GM19438 (cell line): ENCODE data around the gene ZNF436.

Experiments
- ATAC-seq: cut with Tn5 transposase; IDR thresholded peaks from one replicate; pipeline ENCODE4 v1.9.1; 2021; ENCODE audit warnings: low read depth; ENCODE audit not compliant: unreplicated experiment

ZNF436 gene

DNA sequence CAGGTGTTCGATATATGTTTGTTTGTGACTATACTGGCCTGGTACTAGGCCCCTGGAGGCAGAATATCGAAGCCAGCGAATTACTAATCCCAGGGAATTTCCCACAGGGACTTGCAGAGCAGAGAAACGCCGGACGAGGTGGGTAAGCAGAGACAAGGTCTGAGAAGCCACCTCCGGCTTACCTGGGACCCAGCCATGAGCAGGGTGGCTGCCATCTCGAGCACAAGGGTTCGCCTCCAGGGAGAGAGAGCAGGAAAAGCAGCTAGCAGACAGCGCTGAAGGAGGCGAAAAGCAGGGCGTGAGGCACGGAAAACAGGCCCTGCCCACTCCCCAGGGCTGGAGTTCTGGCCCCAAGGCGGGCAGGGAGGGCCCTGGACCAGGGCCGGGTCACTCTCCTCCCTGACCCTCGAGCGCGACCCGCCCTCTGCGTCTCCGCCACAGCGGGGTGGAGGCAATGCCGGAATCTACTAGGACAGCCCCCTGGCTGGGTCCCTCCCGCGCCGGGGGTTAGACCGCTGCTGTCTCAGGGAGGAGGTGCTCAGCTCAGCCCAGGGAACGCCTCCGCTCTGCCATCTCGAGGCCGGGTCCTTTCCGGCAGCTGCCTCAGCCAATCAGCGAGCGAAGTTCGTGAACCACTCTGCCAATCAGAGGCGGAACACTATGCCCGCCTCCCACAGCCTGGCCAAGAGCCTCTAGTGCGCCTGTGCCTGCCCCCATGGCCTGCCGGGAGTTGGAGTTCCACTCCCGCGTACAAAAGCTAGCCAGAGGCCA is 1.7 kb downstream of the ZNF436 start:
- peak; percentile 92 for ATAC-seq

DNA sequence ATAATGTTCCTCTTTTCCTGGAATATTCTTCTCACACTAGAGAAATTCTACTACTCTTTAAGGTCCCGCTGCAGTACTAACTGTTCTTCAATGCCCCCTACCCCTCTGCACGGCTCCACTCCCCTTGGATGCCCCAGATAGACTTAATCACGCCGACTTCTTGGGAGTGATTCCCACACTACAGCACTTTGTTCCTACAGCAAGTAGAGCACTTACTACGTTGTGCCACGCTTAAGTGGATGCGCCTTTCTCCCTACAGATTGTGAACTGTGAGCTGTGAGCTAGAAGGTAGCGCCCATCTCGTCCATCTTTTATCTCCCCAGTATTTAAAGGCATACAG is 2.2 kb downstream of the ZNF436 start:
- ATAC-seq: no peak

DNA sequence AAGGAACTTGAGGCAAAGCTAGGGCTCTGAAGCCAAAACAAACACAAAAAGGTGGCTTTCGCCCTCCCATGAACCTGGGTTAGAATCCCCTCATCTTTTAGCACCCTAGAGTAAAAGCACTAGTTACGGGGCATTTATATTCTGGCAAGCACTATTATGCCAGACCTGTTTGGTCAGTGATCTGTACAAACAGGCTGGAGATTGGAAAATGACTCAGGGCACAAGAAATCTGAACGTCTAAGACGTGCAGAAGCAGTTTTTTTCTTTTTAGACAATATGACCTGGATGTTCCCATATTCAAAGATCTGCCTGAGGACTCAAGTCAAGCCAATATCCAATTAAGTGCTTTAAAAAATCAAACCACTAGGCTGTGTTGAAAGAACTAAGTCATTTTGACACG is 3.0 kb downstream of the ZNF436 start:
- ATAC-seq: no peak

DNA sequence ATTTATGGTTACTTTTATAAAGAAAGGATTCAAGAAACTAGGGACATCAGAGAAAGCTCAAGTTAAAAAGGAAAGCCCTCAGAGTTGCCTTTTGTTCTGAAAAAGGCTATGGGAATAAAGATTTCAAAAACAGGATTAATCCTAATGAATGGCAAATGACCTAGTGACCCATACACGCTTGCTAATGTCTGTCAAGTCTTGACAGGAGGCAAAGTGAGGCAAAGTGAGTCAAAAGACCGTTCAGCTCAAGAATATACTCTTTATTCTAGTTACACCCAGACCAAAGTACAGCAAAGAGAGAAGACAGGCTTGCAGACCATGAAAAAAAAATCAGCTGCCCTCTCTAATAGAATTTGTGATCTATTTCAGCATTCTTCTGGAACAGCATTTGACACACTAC is 3.5 kb downstream of the ZNF436 start:
- no peak for ATAC-seq

DNA sequence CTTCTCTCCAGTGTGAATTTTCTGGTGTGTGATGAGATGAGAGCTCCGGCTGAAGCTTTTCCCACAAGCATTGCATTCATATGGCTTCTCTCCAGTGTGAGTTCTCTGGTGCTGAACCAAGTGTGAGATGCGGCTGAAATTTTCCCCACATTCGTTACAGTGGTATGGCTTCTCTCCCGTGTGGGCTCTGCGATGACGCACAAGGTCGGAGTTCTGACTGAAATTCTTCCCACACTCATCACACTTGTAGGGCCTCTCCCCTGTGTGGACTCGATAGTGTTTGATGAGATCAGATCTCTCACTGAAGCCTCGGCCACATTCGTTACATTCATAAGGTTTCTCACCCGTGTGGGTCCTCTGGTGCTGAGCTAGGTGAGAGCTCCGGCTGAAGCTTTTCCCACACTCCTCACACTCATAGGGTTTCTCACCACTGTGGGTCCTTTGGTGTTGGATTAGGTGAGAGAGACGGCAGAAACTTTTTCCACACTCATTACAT is 7.4 kb downstream of the ZNF436 start:
- ATAC-seq: no peak

DNA sequence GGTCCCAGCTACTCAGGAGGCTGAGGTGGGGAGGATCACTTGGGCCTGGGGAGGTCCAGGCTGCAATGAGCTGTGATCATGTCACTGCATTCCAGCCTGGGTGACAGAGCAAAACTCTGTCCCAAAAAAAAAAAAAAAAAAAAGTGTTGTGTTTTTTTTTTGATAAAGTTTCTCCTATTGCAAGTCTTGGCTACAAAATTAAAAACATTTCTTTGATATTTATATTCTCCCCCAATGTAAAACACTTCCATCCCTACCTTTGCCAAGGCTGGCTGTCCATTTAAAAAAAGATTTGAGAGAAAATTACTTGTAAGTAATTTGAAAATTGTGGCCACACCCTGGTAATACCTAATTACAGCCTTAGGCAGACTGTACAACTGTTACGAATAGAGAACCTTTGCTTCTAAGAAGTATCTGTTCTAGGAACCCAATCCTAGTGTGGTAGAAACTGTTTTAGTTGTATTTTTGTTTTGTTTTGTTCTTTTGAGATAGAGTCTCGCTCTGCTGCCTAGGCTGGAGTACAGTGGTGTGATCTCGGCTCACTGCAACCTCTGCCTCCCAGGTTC is 11.2 kb downstream of the ZNF436 start:
- no peak for ATAC-seq

DNA sequence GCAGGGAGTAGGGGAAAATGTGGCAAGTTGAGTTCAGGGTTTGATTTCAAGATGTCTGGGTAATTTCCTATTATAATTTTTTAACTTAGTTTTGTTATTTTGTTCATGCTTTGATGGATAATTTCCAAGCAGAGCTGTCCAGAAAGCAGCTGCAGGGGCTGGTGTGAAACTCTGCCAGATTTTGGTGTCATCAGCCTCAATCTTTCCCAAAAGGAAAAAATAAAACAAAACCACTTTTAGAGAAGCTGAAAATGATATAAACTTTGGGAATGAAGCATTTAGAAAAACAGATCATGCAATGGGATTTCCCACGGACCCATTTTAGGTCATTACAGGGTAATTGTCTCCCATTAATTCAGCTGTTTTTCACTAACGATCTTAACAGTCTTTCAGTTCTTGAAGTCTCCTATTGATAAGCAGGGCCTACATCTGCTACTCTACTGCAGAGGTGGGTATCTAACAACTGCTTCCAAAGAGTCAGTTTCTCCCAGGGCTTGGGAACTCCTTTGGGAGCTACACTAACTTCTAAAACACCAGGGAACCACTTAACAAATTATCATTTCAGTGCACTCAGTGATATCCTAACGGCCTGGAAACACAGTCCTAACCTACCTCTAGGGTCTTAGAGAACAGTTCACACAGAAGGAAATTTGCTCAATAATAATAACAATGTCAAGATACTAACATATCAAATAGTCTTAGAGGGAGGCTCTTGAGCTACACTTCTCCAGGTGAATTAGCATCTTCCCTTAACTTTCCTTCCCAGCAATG is 12.3 kb downstream of the ZNF436 start:
- no peak for ATAC-seq

DNA sequence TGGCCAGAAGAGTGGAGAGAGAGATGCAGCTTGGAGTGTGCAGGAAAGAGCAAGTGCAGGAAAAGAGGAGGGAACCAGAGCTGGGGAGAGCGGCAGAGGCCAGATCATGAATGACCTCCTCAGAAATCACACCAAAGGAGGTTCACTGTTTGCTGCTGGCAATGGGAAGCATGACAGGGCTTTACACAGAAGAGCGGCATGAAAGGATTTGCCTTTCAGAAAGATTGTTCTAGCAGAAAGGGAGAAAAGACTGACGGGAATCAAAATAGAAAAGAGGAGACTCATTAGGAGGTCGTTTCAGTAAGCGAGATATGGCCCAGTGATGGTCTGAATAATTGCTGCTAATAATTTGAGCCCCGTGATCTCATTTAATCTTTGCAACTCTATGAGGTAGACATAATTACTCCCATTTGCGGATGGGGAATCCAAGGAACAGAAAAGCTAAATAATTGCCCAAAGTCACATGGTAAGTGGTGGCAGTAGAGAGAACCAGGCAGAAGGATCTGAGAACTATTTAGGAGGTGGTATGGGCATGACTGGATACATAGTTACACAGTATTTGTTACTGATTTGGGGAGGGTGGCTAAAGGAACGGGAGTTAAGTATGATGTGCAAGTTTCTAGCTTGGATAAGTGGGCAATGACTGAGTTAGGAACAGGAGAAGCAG is 13.0 kb downstream of the ZNF436 start:
- no peak for ATAC-seq

DNA sequence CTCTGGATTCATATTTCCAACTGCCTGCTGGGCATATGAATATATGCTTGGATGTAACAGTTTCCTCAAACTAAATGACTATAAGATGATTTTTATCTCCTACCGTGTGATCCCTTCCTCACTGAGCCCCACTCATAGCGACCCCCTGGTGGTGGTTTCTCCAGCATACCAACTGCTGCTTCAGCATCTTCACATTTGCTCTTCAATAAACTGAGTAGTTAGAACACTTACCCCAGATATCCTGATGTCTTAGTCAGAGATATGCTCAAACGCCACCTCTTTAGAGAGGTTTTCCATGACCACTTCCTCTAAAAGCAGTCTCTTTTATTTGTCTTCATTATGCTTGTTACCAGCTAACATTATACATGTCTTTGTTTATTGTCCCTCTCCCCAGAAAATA is 15.4 kb downstream of the ZNF436 start:
- no peak for ATAC-seq

DNA sequence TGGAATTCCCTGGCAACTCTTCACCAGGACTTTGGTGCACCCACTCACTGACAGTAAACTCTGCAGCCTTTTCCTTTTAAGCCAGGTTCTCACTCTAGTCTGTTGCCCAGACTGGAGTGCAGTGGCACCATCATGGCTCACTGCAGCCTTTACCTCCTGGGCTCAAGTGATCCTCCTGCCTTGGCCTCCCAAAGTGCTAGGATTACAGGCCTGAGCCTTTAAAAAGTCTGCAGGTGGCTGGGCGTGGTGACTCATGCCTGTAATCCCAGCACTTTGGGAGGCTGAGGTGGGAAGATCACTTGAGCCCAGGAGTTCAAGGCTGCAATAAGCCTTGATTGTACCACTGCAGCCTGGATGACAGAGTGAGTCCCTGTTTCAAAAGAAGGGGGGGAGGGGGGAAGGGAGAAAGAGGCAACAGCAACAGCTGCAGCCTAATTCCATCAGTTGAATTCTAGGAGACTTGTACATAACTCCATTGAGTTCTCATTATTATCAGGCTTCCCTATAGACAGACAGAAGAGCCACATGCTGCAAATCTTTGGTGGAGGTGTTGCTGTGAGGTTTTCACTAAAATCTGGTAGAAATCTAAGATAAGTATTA is 17.4 kb downstream of the ZNF436 start:
- no peak for ATAC-seq

DNA sequence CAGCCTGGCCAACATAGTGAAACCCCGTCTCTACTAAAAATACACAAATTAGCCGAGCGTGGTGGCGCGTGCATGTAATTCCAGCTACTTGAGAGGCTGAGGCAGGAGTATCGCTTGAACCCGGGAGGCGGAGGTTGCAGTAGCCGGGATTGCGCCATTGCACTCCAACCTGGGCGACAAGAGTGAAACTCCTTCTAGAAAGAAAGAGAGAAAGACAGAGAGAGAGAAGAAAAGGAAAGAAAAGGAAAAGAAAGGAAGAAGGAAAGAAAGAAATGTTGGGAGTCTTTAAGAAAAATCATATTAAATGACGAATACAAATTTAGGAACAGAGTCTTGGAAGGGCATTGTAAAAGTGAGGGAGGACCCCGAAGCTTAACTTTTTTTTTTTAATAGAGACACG is 23.7 kb downstream of the ZNF436 start:
- ATAC-seq: no peak

DNA sequence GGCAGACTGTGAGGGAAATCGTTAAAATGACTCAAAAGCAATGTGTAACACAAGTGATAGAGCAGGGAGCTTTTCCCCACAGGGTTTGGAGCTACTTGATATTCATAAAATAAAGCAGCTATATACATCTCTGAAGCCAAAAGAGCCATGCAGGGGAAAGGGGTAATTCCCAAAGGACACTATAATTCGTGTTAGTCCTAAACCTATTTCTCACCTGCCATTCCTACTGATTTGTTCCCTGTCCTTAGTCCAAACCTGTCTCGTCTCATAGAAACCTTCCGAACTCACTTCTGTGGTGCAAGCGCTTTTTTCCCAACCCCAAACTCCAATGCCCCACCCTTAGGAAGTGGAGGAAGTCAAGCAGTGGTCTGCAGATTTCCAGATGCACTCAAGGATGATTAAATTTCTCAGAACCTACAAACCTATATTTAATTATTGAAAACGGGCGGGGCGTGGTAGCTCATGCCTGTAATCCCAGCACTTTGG is 24.6 kb downstream of the ZNF436 start:
- no peak for ATAC-seq

DNA sequence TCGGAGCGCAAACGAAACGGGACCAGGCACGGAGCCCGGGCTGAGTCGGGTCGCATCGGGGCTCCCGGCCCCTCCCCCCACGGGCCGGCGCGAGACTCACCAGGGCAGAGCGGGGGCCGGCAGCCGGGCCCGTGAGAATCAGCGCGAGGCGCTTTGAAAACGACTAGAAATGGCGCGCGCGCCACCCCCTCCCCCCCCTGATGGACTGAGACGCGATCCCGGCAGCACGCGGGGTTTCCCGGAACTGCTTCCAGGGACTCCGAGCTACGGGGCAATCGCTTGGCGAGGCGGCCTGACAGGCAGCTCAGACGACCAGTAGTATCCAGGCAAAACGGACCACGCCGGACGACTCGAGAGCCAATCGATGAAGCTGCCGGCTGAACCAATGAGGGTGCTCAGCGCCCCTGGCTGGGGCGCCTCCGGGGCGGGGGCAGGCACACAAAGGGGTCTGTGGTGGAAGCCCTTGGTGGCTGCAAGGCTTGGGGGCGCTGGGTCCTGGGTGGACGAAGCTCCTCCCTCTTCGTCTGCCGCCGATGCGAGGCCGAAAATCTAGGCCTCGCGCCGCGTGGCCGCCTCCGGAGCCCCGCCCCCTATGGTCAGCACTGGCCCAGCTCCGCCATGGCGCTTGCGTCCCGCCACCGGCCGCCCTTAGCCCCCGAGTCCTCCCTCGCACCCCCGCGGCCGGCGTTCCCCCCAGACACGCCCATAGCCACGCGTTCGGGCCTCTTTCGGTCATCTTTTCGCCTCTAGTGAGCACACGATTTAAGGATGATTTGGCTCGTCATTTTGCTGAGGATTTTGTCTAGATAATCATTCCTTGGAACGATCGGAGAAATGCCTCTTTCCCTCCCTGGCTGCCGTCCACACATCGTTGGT is 25.3 kb downstream of the ZNF436 start, which contains the start of gene HNRNPR:
HNRNPR (minus strand) TSS at position 174 of the 876 bp plus-strand sequence. CDS start 3,276 bp downstream, outside the sequence.
- ATAC-seq: peak; percentile 94

DNA sequence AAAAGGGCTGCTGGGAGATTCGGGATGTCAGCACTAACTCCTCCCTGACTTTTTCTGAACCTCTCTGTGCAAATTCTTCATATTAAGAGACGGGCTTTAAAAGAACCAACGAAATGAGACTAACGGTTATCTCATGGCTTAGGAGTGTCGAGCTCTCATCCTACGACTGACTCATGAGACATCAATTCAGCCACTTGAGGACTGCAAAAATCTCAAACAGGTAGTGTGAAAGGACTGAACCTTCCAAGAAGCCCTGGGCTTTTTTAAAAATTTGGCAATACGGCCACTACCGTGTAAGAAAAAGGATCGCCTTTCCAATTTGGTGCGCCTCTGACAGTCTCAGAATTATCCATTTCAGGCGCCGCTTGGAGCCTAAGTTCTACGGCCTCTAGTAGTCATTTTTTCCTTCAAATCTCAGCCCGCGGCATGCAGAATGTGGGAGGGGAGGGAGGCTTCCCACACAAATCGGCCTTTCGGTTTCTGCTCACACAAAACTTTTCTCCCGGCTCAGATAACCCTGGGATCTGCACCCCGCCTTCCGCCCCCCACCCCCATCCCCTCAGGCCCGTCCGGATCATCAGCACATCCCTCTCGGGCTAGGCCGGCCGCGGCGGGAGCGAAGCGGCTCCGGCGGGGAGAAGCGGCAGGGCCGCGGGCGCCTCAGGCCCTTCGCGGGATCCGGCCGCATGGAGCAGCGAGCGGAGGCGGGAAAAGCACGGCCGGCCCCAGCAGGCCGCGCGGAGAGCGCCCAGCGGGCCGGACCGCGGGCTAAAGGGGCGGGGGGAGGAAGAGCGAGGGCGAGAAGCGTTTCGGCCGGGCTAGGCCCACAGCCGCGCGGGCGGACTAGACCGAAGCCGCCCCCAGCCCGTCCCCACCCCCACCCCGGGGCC is 26.2 kb downstream of the ZNF436 start:
- peak; percentile 2 for ATAC-seq

DNA sequence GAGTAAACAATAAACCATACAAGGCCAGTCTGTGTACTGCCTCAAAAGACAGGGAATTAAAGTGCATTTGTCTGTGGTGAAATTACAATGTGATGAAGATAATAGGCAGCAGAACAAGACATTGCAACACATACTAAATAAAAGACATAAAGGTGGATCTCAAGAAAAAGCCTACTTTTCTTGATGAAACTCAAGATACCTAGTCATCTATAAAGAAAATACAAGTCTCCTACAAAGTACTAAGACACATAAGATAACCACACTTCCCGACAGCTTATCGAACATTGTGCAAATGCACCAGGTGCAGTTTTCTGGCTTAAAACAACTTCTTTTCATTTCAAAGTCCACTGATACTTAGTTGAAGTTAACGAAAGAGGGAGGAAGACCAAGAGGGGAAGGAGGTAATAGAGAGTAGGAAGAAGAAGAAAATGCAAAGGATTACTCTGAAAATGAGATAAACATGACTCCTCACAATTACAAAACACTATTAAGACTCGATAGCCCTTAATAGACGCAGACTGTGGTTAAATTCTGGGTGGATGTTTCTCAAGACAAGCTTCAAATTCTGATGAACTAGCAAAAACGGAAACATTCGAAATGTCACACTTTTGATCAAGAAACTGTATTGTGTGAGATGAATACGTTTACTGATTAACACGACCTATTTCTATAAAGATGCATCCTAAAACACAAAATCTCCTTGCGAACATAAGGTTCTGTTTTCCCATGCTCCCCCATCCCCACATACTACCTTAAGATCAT is 27.5 kb downstream of the ZNF436 start:
- no peak for ATAC-seq

DNA sequence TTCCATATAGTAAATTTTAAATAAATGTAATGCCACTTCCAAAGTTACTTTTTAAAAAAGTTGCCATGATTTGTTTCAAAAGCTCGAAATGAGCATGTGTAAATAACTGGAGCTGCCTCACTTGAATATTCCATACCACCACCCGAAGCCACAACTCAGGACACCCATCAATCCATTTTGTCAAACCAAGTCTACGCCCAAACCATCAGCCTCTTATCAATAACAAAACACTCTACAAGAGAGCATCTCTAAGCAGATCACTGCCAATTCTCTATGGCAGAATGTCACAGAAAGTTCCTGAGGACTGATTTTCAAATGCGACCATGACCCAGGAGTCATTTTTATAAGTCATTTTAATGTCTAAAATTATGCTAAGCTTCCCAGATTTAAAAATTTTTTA is 30.0 kb downstream of the ZNF436 start:
- no peak for ATAC-seq

DNA sequence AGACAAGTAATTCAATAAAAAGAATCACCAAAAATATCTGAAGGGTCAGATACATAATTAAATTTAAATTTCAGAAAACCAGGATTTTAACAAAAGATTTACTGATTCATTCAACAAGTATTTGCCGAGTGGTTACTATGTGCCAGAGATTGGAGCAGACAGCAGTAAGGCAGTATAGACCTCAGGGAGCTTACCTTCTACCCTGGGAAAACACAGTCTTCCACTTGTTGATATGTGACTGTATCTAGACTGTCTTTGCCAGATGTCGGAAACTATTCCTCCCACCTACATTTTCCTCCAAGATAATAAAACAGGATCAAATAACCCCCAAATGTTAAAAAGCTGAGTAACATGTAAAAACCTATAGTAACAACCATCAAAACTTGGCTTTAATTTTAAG is 31.8 kb downstream of the ZNF436 start:
- no peak for ATAC-seq

DNA sequence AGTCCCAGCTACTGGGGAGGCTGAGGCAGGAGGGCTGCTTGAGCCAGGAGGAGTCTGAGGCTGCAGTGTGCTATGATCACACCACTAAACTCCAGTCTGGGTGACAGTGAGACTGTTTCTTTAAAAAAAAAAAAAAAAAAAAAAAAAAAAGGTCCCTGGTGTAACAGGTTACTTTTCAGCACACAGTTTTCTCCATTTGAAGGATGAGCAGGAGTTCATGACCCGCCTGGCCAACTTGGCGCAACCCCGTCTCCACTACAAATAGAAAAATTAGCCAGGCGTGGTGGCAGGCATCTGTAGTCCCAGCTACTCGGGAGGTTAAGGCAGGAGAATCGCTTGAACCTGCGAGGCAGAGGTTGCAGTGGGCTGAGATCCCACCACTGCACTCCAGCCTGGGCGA is 37.9 kb downstream of the ZNF436 start:
- ATAC-seq: no peak
